OCI-LY3 (cell line): Measurements from ENCODE around the gene DHRSX.
"Not testable (repeated sequence)": the region's sequence is repeated elsewhere in the genome, so short reads cannot be mapped to it uniquely, and the experiment has no call there.

Experiments
- H2AFZ ChIP-seq: fragments of 200-600, 300-600 bp; shearing (Covaris generic); 2 replicates; pipeline ENCODE4 v1.6.0; 2014; ENCODE audit warnings: antibody characterized with exemption, low read depth, low read length
- H3K27ac ChIP-seq: fragments of 200-600, 300-600 bp; sonication (generic); 2 replicates; pipeline ENCODE4 v1.5.1; 2014; ENCODE audit warnings: mild to moderate bottlenecking, low read length, moderate library complexity, mixed read lengths
- H3K27me3 ChIP-seq: fragments of 200-600, 300-600 bp; sonication (generic); 2 replicates; pipeline ENCODE4 v1.6.1; 2014; ENCODE audit warnings: low read depth, low read length, mixed read lengths
- H3K36me3 ChIP-seq: fragments of 200-600, 300-600 bp; sonication (generic); replicated peaks from 2 replicates; pipeline ENCODE3; 2014; ENCODE audit warnings: low read depth, low read length, mixed read lengths
- H3K4me1 ChIP-seq: fragments of 300-600, 200-600 bp; sonication (generic); 2 replicates; pipeline ENCODE4 v1.6.1; 2014; ENCODE audit warnings: low read length, mixed read lengths
- H3K4me2 ChIP-seq: fragments of 200-600, 300-600 bp; sonication (generic); 2 replicates; pipeline ENCODE4 v1.6.1; 2014; ENCODE audit warnings: low read length, mixed read lengths
- H3K4me3 ChIP-seq: fragments of 300-600, 200-600 bp; sonication (generic); 2 replicates; pipeline ENCODE4 v1.5.1; 2014; ENCODE audit warnings: antibody characterized with exemption, mild to moderate bottlenecking, low read length, moderate library complexity
- H3K79me2 ChIP-seq: fragments of 300-600, 200-600 bp; shearing (Covaris generic); 2 replicates; pipeline ENCODE4 v1.6.1; 2014; ENCODE audit warnings: mild to moderate bottlenecking, low read length, mixed read lengths
- H3K9ac ChIP-seq: fragments of 300-600, 200-600 bp; shearing (Covaris generic); 2 replicates; pipeline ENCODE4 v1.6.0; 2014; ENCODE audit warnings: mild to moderate bottlenecking, low read length, moderate library complexity
- H3K9me3 ChIP-seq: fragments of 200-600, 300-600 bp; shearing (Covaris generic); 2 replicates; pipeline ENCODE4 v1.6.1; 2014; ENCODE audit warnings: low read length, mixed read lengths; ENCODE audit not compliant: insufficient read depth
- H4K20me1 ChIP-seq: fragments of 200-600, 300-600 bp; sonication (generic); 2 replicates; pipeline ENCODE4 v1.6.1; 2016; ENCODE audit warnings: low read length, mixed read lengths; ENCODE audit not compliant: insufficient read depth
- EZH2phosphoT487 ChIP-seq: fragments of 200-600 bp; shearing (Covaris generic); IDR thresholded peaks from 2 replicates; pipeline ENCODE4 v1.6.1; 2018; ENCODE audit warnings: antibody characterized with exemption, mixed run types, low read depth
- TF ChIP-seq, protein P1 (sequence below): fragments of 200-600, 300-600 bp; sonication (generic); IDR thresholded peaks from 2 replicates; pipeline ENCODE4 v1.5.1; 2014; ENCODE audit warnings: antibody characterized with exemption, low read length, low read depth

DHRSX gene

DNA sequence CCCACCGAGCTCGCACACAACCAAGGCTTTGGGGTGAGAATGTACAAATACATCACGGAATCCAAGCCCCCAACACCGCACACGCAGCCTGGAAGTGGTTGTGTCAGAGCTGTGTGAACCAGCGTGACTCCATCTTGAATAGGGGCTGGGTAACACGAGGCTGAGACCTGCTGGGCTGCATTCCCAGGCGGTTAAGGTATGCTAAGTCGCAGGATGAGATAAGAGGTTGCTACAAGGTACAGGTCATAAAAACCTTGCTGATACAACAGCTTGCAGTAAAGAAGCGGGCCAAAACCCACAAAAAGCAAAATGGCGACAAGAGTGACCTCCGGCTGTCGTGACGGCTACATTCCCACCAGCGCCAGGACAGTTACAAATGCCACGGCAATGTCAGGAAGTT is 258.4 kb downstream of the DHRSX start:
- Histone ChIP-seq H3K9ac (no peak overlapping the region), H3K36me3 (peaks cover 4% of the 10 kb centered on the region), H4K20me1 (no peaks in the 10 kb centered on the region), H3K4me2 (no peak overlapping the region), H2AFZ (no peak overlapping the region), H3K79me2 (0 out of 2 replicates have a peak, but pooled peaks cover 3% of the 10 kb centered on the region), H3K4me3 (no peak overlapping the region), H3K27ac (no peak overlapping the region), H3K27me3 (no peaks in the 10 kb centered on the region), H3K4me1 (no peaks in the 10 kb centered on the region), H3K9me3 (no peaks in the 10 kb centered on the region)
- no peak for TF ChIP-seq EZH2phosphoT487
- TF ChIP-seq, protein P1, sequence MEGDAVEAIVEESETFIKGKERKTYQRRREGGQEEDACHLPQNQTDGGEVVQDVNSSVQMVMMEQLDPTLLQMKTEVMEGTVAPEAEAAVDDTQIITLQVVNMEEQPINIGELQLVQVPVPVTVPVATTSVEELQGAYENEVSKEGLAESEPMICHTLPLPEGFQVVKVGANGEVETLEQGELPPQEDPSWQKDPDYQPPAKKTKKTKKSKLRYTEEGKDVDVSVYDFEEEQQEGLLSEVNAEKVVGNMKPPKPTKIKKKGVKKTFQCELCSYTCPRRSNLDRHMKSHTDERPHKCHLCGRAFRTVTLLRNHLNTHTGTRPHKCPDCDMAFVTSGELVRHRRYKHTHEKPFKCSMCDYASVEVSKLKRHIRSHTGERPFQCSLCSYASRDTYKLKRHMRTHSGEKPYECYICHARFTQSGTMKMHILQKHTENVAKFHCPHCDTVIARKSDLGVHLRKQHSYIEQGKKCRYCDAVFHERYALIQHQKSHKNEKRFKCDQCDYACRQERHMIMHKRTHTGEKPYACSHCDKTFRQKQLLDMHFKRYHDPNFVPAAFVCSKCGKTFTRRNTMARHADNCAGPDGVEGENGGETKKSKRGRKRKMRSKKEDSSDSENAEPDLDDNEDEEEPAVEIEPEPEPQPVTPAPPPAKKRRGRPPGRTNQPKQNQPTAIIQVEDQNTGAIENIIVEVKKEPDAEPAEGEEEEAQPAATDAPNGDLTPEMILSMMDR: no peak

DNA sequence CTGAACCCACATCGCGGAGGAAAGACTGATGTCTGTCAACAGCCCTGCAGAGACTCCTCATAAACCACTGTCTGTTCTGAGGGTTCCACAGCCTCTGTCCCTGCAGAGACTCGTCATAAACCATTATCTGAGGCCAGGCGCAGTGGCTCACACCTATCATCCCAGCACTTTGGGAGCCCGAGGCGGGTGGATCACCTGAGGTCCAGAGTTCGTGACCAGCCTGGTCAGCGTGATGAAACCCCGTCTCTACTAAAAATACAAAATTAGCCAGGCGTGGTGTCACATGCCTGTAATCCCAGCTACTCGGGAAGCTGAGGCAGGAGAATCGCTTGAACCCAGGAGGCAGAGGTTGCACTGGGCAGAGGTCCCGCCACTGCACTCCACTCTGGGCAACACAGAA is 259.3 kb downstream of the DHRSX start:
- H3K4me3 ChIP-seq, H3K79me2 ChIP-seq, H4K20me1 ChIP-seq, H3K9ac ChIP-seq, H3K36me3 ChIP-seq, H3K27me3 ChIP-seq, H3K27ac ChIP-seq, H3K4me1 ChIP-seq, H3K4me2 ChIP-seq, H2AFZ ChIP-seq, H3K9me3 ChIP-seq: not testable (repeated sequence)

DNA sequence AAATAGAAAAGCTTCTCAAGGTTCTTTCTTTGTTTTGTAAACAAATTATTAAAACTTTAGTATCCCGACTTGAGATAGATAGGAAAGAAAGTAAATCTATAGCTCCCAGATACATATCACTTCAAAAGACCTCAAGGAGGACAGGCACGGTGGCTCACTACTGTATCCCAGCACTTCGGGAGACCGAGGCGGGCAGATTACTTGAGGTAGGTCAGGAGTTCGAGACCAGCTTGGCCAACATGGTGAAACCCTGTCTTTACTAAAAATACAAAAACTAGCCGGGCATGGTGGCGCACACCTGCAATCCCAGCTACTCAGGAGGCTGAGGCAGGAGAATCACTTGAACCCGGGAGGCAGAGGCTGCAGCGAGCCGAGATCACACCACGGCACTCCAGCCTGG is 260.0 kb downstream of the DHRSX start:
- H3K9ac ChIP-seq, H2AFZ ChIP-seq, H3K27ac ChIP-seq, H3K79me2 ChIP-seq, H3K4me1 ChIP-seq, H3K4me3 ChIP-seq, H4K20me1 ChIP-seq, H3K27me3 ChIP-seq, H3K4me2 ChIP-seq, H3K9me3 ChIP-seq, H3K36me3 ChIP-seq: not testable (repeated sequence)

DNA sequence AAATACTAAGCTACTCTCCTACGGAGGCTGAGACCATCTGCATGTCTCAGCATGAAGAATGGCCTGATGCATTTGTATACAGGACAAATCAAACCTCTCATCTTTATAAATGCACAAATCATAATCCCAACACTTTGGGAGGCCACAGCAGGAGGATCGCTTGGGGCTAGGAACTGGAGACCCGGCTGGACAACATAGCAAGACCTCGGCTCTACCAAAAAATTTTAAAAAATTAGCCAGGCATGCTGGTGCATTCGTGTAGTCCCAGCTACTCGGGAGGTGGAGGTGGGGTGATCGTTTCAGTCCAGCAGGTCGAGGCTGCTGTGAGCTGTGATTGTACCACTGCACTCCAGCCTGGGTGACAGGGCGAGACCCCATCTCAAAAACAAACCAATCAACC is 262.8 kb downstream of the DHRSX start:
- no peaks in the 10 kb centered on the region for H3K9me3 ChIP-seq
- peaks cover 7% of the 10 kb centered on the region for H3K36me3 ChIP-seq
- H3K79me2 ChIP-seq: 0 out of 2 replicates have a peak, but pooled peaks cover 3% of the 10 kb centered on the region
- TF ChIP-seq EZH2phosphoT487: no peak
- TF ChIP-seq, protein P1: no peak
- H4K20me1 ChIP-seq: no peaks in the 10 kb centered on the region
- no peaks in the 10 kb centered on the region for H3K27me3 ChIP-seq
- H3K4me1 ChIP-seq: peaks cover 14% of the 10 kb centered on the region
- H3K4me2 ChIP-seq: no peak overlapping the region
- no peak overlapping the region for H3K27ac ChIP-seq
- H3K4me3 ChIP-seq: no peak overlapping the region
- H2AFZ ChIP-seq: no peak overlapping the region
- H3K9ac ChIP-seq: no peak overlapping the region

DNA sequence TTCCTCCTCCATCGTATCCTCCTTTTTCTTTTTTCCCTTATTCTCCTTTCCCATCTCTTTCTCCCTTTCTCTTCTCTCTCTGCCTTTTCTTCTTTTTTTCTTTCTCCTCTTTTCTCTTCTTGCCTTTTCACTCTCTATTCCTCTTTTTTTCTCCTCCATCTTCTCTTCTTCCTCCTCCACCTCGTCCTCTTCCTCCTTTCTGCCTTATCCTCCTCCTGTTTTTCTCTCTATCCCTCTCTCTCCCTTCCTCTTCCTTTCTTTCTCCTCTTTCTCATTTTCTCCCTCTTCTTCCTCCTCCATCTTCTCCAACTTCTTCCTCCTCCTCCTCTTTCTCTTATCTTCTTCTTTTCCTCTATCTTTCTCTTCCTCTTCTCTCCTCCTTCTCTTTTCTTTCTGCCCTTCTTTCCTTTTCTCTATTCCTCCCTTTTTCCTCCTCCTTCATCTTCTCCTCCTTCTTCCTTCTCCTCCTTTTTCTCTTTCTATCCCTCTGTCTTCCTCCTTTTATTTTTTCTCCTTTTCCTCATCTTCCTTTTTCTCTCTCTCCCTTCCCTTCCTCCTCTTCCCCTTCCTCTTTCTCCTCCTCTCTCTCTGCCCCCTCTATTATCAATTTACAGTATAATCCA is 269.1 kb downstream of the DHRSX start:
- H3K4me1 ChIP-seq: peaks cover 35% of the 10 kb centered on the region
- H3K27me3 ChIP-seq: no peaks in the 10 kb centered on the region
- peaks cover 21% of the 10 kb centered on the region for H3K36me3 ChIP-seq
- peak overlapping the region; percentile 88 for H3K27ac ChIP-seq
- no peak overlapping the region for H3K4me3 ChIP-seq
- no peak overlapping the region for H2AFZ ChIP-seq
- H3K4me2 ChIP-seq: no peak overlapping the region
- H3K9ac ChIP-seq: no peak overlapping the region
- H4K20me1 ChIP-seq: no peaks in the 10 kb centered on the region
- no peaks in the 10 kb centered on the region for H3K79me2 ChIP-seq
- no peak for TF ChIP-seq EZH2phosphoT487
- TF ChIP-seq, protein P1: no peak
- no peaks in the 10 kb centered on the region for H3K9me3 ChIP-seq
